ENCODE results near the gene UGT2B11.
"Not testable (repeated sequence)": the region's sequence is repeated elsewhere in the genome, so short reads cannot be mapped to it uniquely, and the experiment has no call there.

The UGT2B11 gene

GRCh38 chr4:69214716-69215115, at the start of gene UGT2B11:
Gene UGT2B11, minus strand, starts transcription at chr4:69214748. Its CDS starts 26 bp downstream, at chr4:69214722.
- DNase-seq (ENCODE audit: low read depth) = no peak

- not testable (repeated sequence) for DNase-seq (ENCODE audit: low read depth)
Observed at GRCh38 chr4:69253147-69253772, 38.7 kb upstream of the UGT2B11 start.

GRCh38 chr4:69250884-69251283, 36.3 kb upstream of the UGT2B11 start:
- not testable (repeated sequence) for DNase-seq (ENCODE audit: low read depth)

- not testable (repeated sequence) for DNase-seq (ENCODE audit: low read depth)
Observed at GRCh38 chr4:69242562-69243240, 28.2 kb upstream of the UGT2B11 start.

- not testable (repeated sequence) for DNase-seq (ENCODE audit: low read depth)
Observed at GRCh38 chr4:69241746-69242145, 27.2 kb upstream of the UGT2B11 start.

GRCh38 chr4:69240787-69241186, 26.2 kb upstream of the UGT2B11 start:
- not testable (repeated sequence) for DNase-seq (ENCODE audit: low read depth)

- no peak for DNase-seq (ENCODE audit: low read depth)
Observed at GRCh38 chr4:69239557-69240168, 25.1 kb upstream of the UGT2B11 start.

GRCh38 chr4:69239092-69239491, 24.5 kb upstream of the UGT2B11 start:
- no peak for DNase-seq (ENCODE audit: low read depth)

GRCh38 chr4:69224891-69225290, 10.3 kb upstream of the UGT2B11 start:
- no peak for DNase-seq (ENCODE audit: low read depth)

GRCh38 chr4:69223277-69223676, 8.7 kb upstream of the UGT2B11 start:
- DNase-seq (ENCODE audit: low read depth) = not testable (repeated sequence)

GRCh38 chr4:69218491-69218890, 3.9 kb upstream of the UGT2B11 start:
- DNase-seq (ENCODE audit: low read depth) = not testable (repeated sequence)

- DNase-seq (ENCODE audit: low read depth) = no peak
Observed at GRCh38 chr4:69210911-69211310, 3.6 kb downstream of the UGT2B11 start.

GRCh38 chr4:69198506-69198905, 16.0 kb downstream of the UGT2B11 start:
- DNase-seq (ENCODE audit: low read depth) = not testable (repeated sequence)

- DNase-seq (ENCODE audit: low read depth) = no peak
Observed at GRCh38 chr4:69196209-69196965, 18.2 kb downstream of the UGT2B11 start.

GRCh38 chr4:69194166-69194565, 20.4 kb downstream of the UGT2B11 start:
- no peak for DNase-seq (ENCODE audit: low read depth)

- DNase-seq (ENCODE audit: low read depth) = not testable (repeated sequence)
Observed at GRCh38 chr4:69191905-69192304, 22.6 kb downstream of the UGT2B11 start.

- not testable (repeated sequence) for DNase-seq (ENCODE audit: low read depth)
Observed at GRCh38 chr4:69190621-69191020, 23.9 kb downstream of the UGT2B11 start.

GRCh38 chr4:69181519-69182169, 32.9 kb downstream of the UGT2B11 start:
- DNase-seq (ENCODE audit: low read depth) = not testable (repeated sequence)

- DNase-seq (ENCODE audit: low read depth) = not testable (repeated sequence)
Observed at GRCh38 chr4:69179817-69180216, 34.7 kb downstream of the UGT2B11 start.

GRCh38 chr4:69178751-69179205, 35.8 kb downstream of the UGT2B11 start:
- not testable (repeated sequence) for DNase-seq (ENCODE audit: low read depth)

GRCh38 chr4:69170233-69171134, 44.1 kb downstream of the UGT2B11 start:
- DNase-seq (ENCODE audit: low read depth) = not testable (repeated sequence)

All from activated T-helper 1 cell treated with Interleukin-2 at 50 U/mL for 16 hours (primary cell).